Stimulated activated CD4-positive, alpha-beta T cell treated with anti-CD3 and anti-CD28 coated beads, Interleukin-4, amount 100 ng/mL, for 24 hours (primary cell): Measurements from ENCODE around the gene SPEF1.

Source experiments
- DNase-seq: peaks from one replicate; pipeline ENCODE4 v3.0.0-alpha.2; 2020

The SPEF1 gene

GRCh38 chr20:3765171-3765882, 15.9 kb downstream of the SPEF1 start:
- no peak for DNase-seq

GRCh38 chr20:3764659-3765058, 16.6 kb downstream of the SPEF1 start:
- DNase-seq: no peak

GRCh38 chr20:3763671-3764601, 17.3 kb downstream of the SPEF1 start:
- DNase-seq: no peak

- no peak for DNase-seq
These were observed 20.4 kb downstream of the SPEF1 start for GRCh38 chr20:3760655-3761348.

GRCh38 chr20:3759884-3760283, 21.4 kb downstream of the SPEF1 start:
- no peak for DNase-seq

- no peak for DNase-seq
These were observed 21.9 kb downstream of the SPEF1 start for GRCh38 chr20:3759316-3759823.

- DNase-seq: no peak
These were observed 22.7 kb downstream of the SPEF1 start for GRCh38 chr20:3758566-3758965.

GRCh38 chr20:3757268-3757667, 24.0 kb downstream of the SPEF1 start:
- DNase-seq: no peak

- no peak for DNase-seq
These were observed 25.3 kb downstream of the SPEF1 start for GRCh38 chr20:3755814-3756480.

- DNase-seq: no peak
These were observed 26.0 kb downstream of the SPEF1 start for GRCh38 chr20:3755269-3755668.

- no peak for DNase-seq
These were observed 27.0 kb downstream of the SPEF1 start for GRCh38 chr20:3754276-3754630.

GRCh38 chr20:3753501-3754275, 27.6 kb downstream of the SPEF1 start:
- DNase-seq: no peak

- peak; percentile 66 for DNase-seq
These were observed 28.1 kb downstream of the SPEF1 start for GRCh38 chr20:3753098-3753497.

GRCh38 chr20:3752386-3752759, 28.9 kb downstream of the SPEF1 start:
- no peak for DNase-seq

- peak; percentile 63 for DNase-seq
These were observed 29.4 kb downstream of the SPEF1 start for GRCh38 chr20:3751675-3752385.

GRCh38 chr20:3751305-3751674, 30.0 kb downstream of the SPEF1 start:
- no peak for DNase-seq

GRCh38 chr20:3749689-3750531, 31.3 kb downstream of the SPEF1 start:
- peak; percentile 23 for DNase-seq

GRCh38 chr20:3749087-3749688, 32.1 kb downstream of the SPEF1 start:
- DNase-seq: no peak

- no peak for DNase-seq
These were observed 33.2 kb downstream of the SPEF1 start for GRCh38 chr20:3748073-3748472.

- no peak for DNase-seq
These were observed 33.8 kb downstream of the SPEF1 start for GRCh38 chr20:3747471-3747870.
